Measurements from ENCODE around the gene BSN.

GRCh38 chr3:49669352-49669751, 115.1 kb downstream of the BSN start:
- TF ChIP-seq EGR1 (IDR thresholded peaks at IDR 0.05) (no peak), YY1 (IDR thresholded peaks at IDR 0.05; ENCODE audit: low read depth) (no peak), CEBPB (IDR thresholded peaks at IDR 0.05) (no peak)
